Skeletal muscle satellite cell (primary cell): ENCODE measurements around the gene MEGF6.
A peak's percentile ranks its signal among the peaks of the same experiment; 100 is the strongest.

Experiments used
- H3K27me3 ChIP-seq: 2 replicates; pipeline ENCODE4 v1.7.0; 2013; ENCODE audit warnings: low read length; ENCODE audit not compliant: control insufficient read depth, insufficient read depth
- H3K36me3 ChIP-seq: 2 replicates; pipeline ENCODE4 v1.7.0; 2013; ENCODE audit warnings: mild to moderate bottlenecking, control low read depth, low read length; ENCODE audit not compliant: insufficient read depth
- H3K4me1 ChIP-seq: 2 replicates; pipeline ENCODE4 v1.7.0; 2013; ENCODE audit warnings: low read length; ENCODE audit not compliant: control insufficient read depth, insufficient read depth
- H3K4me2 ChIP-seq: 2 replicates; pipeline ENCODE4 v1.7.0; 2013; ENCODE audit warnings: mild to moderate bottlenecking, low read length
- H3K4me3 ChIP-seq: 2 replicates; pipeline ENCODE4 v1.7.0; 2013; ENCODE audit warnings: low read length
- H3K9ac ChIP-seq: 2 replicates; pipeline ENCODE4 v1.7.0; 2013; ENCODE audit warnings: mild to moderate bottlenecking, low read depth, low read length, moderate library complexity
- H3K9me3 ChIP-seq: replicated peaks from 2 replicates; pipeline ENCODE4 v1.7.0; 2013; ENCODE audit warnings: mild to moderate bottlenecking, control low read depth, low read length

Gene MEGF6

DNA sequence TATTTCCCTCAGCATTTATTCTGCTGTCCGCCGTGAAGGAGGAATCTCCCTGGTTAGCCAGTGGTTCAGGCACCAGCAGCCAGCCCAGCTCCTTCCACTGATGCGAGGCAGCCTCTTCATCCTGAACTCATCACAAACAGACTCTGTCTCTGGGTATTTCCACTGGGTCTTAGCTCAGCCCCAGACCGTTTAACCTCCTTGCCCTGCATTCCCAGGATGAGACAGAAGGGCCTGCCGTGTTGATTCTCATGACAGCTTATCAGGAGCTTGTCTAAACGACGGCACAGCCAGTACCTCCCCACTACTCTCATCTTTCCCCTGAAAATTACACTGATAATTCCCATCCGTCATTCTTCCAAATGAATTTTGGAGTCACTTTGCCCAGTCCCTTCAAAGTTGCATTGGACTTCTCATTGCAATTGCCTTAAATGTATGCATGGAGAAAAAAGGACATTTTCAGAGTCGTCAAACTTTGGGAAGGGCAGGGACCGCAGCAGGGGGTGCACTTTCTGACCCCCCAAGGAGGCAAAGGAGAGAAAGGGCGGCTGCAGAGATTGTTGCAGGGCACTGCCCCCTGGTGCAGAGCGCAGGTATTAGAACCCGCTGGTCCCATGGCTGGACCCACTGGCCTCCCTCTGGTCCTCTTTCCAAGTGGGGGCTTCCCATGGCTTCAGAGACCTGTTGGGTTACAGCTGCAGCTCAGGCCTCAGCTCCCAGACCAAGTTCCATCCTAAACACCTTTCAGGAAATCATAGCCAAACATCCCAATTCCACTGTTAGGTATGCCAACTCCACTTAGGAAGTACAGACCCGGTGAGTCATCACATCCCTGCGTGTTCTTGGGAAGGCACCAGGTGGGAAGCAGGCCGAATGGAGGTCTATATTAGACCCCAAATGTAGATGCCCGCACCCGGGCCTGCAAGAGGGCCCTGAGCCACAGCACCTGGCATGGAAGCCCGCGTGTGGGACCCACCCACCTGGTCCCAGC, 3.7 kb upstream of the MEGF6 start:
- Histone ChIP-seq H3K36me3 (no peaks in the 10 kb centered on the region), H3K4me1 (peaks cover 9% of the 10 kb centered on the region), H3K9ac (no peak overlapping the region), H3K9me3 (no peaks in the 10 kb centered on the region), H3K4me2 (no peak overlapping the region), H3K4me3 (no peak overlapping the region), H3K27me3 (peaks cover 43% of the 10 kb centered on the region)

GRCh38 chr1:3612123-3612522, 815 bp upstream of the MEGF6 start:
- peaks cover 7% of the 10 kb centered on the region for H3K4me1 ChIP-seq
- H3K4me3 ChIP-seq: no peak overlapping the region
- H3K4me2 ChIP-seq: no peak overlapping the region
- no peaks in the 10 kb centered on the region for H3K9me3 ChIP-seq
- peaks cover 59% of the 10 kb centered on the region for H3K27me3 ChIP-seq
- H3K9ac ChIP-seq: no peak overlapping the region
- no peaks in the 10 kb centered on the region for H3K36me3 ChIP-seq

DNA sequence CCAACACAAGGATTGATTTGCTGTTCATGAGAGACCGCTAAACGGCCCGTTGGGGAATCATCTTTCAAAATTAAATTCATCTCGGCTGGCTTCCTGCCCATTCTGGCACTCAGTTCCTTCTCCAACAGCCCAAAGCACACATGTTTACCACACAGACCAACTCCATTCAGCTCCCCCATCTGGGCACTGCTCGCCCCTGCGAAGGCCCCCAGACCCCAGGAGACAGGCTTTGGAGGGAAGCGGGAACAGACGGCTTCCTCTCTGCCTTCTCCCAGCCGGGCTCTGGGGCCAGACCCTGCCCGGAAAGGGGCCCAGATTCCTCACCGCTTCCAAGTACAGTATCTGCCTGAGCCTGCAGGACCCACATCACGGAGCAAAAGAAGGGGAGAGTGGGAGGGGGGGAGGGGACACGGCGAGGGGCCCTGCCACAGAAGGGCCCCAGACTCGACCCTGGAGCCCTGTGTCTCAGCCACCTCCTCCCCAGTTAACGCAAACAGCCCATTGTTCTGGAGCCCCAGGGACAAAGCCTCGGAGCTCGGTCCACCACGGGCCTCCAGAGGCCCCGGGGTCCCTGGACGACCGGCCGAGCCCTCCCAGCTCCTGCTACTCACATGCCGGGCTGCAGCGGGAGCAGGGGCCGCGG, 660 bp downstream of the MEGF6 start:
- peak overlapping the region; percentile 37 for H3K4me2 ChIP-seq
- no peak overlapping the region for H3K9ac ChIP-seq
- no peaks in the 10 kb centered on the region for H3K36me3 ChIP-seq
- no peaks in the 10 kb centered on the region for H3K9me3 ChIP-seq
- H3K4me3 ChIP-seq: no peak overlapping the region
- H3K27me3 ChIP-seq: peaks cover 52% of the 10 kb centered on the region
- H3K4me1 ChIP-seq: peaks cover 7% of the 10 kb centered on the region

DNA sequence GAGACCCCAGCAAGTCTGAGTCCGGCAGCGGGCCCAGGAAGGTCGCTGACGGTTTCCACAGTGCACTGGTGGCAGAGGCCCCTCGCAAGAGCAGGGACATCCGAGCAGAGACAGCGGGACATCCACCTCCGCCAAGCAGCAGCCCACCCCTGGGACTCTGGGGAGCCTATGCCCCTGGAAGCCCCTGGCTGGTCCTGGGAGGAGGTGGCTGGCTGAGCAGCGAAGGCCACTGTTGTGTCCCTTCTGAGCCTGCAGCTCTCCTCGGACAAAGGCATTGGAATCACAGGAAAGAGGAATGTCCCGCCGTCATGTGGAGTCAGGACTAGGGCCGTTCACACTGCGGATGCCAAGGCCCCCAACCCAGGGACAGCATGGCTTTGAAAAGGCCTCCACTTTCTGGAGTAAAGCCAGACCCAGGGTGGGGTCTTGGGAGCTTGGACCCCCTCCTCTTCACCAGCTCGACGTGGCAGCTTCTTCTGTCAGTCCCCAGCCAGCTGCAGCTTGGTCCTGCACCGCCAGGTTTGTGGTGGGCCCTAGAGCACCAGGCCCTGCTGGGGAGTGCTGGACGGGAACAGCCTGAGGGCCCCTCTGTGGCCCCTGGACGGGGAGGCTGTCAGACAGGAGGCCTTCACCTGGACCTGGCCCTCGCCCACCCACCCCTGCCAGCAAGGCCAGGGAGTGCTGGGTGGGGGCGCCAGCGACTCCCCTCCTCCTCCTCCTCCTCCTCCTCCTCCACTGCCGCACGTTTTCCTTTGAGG, 1.4 kb downstream of the MEGF6 start:
- no peak overlapping the region for H3K4me2 ChIP-seq
- no peak overlapping the region for H3K4me3 ChIP-seq
- peaks cover 50% of the 10 kb centered on the region for H3K27me3 ChIP-seq
- no peaks in the 10 kb centered on the region for H3K9me3 ChIP-seq
- peaks cover 7% of the 10 kb centered on the region for H3K4me1 ChIP-seq
- H3K36me3 ChIP-seq: no peaks in the 10 kb centered on the region
- H3K9ac ChIP-seq: no peak overlapping the region

DNA sequence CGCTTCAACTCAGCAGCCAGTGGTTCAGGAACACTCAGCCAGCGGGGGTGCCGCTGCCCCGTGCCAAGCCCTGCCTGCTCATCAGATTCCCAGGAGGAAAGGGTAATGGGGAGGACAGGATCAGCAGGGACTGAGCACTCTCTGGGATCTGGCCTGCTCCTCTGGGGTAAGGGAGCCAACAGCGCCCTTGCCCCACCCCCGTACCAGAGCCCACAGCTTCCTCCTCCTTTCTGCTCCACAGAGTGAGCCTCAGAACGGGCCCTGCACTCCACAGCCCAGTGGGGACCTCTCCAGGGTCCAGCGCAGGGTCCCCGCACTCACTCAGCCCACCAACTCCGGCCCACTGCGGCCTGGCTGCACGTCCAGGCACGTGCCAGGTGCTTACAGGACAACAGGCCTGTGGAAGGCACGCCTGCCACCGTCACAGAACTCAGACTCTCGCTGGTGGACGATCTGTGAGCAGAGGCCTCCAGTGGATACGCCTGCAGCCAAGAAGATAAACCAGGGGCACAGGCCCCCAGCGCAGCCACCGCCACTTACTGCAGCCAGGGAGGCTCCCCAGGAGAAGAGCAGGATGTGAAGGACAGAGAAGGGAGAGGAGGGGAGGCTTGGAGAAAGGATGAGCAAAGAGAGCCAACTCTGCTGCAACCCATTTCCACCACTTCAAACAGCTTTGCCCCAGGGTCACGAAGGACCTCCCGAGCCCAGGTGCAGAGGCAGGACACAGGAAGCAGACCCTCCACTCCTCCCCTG, 2.1 kb downstream of the MEGF6 start:
- Histone ChIP-seq H3K36me3 (no peaks in the 10 kb centered on the region), H3K4me2 (no peak overlapping the region), H3K4me1 (peaks cover 7% of the 10 kb centered on the region), H3K9ac (no peak overlapping the region), H3K27me3 (peaks cover 46% of the 10 kb centered on the region), H3K4me3 (no peak overlapping the region), H3K9me3 (no peaks in the 10 kb centered on the region)

DNA sequence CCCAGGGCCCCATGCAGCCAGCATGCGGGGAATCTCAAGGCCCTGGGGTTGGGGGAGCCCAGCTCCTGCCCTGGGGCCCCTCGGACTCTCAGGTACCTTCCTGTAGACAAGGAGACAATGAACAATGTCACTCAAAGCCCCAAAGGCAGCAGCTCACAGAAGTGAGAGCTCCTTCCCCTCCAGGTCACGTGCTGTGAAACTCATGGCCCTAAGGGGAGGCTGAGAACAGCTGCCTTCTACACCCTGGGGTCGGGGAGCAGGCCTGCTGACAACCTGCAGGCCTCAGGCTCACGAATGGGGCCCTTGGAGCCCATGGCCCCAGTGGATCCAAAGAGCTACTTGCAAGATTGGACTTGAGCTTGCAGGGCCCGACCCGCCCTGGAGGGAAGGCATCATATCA, 3.2 kb downstream of the MEGF6 start:
- Histone ChIP-seq H3K9me3 (no peaks in the 10 kb centered on the region), H3K9ac (no peak overlapping the region), H3K36me3 (no peaks in the 10 kb centered on the region)

DNA sequence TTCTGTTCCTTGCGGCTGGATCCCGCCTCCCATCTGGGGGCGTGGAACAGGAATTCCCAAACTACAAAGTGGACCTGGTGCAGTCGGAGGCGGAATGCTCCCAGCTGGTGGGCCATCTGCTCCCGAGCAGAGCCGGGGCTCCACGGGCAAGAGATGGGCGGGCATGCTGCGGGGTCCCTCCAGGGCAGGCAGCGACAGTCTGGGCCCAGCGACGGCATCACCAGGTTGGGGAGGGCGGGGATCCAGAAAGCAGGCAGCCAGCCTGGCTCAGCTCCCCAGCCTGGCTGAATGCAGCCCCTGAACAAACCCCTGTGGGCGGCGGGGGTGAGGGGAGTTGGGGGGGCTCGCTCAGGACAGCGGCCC, 3.6 kb downstream of the MEGF6 start:
- Histone ChIP-seq H3K9me3 (no peaks in the 10 kb centered on the region), H3K4me3 (no peak overlapping the region), H3K27me3 (peaks cover 40% of the 10 kb centered on the region), H3K9ac (no peak overlapping the region), H3K4me2 (no peak overlapping the region), H3K36me3 (no peaks in the 10 kb centered on the region), H3K4me1 (no peaks in the 10 kb centered on the region)

More for the DNA sequence above, 3.2 kb downstream of the MEGF6 start:
- peaks cover under 1% of the 10 kb centered on the region for H3K4me1 ChIP-seq
- H3K27me3 ChIP-seq: peaks cover 43% of the 10 kb centered on the region
- no peak overlapping the region for H3K4me2 ChIP-seq
- H3K4me3 ChIP-seq: no peak overlapping the region

GRCh38 chr1:3606779-3607702, 4.3 kb downstream of the MEGF6 start:
- H3K4me2 ChIP-seq: no peak overlapping the region
- no peaks in the 10 kb centered on the region for H3K4me1 ChIP-seq
- H3K9me3 ChIP-seq: no peaks in the 10 kb centered on the region
- H3K36me3 ChIP-seq: no peaks in the 10 kb centered on the region
- peaks cover 34% of the 10 kb centered on the region for H3K27me3 ChIP-seq
- no peak overlapping the region for H3K4me3 ChIP-seq
- H3K9ac ChIP-seq: no peak overlapping the region

GRCh38 chr1:3604997-3605823, 6.1 kb downstream of the MEGF6 start:
- no peaks in the 10 kb centered on the region for H3K4me1 ChIP-seq
- H3K4me2 ChIP-seq: no peak overlapping the region
- no peak overlapping the region for H3K4me3 ChIP-seq
- H3K9me3 ChIP-seq: no peaks in the 10 kb centered on the region
- H3K36me3 ChIP-seq: no peaks in the 10 kb centered on the region
- H3K9ac ChIP-seq: no peak overlapping the region
- peaks cover 30% of the 10 kb centered on the region for H3K27me3 ChIP-seq
